H1 (cell line): ENCODE results near the gene DDX49. TPM values are rescaled to one million over a fixed set of nuclear protein-coding genes. Genes with fewer than 3 reads are reported as not detected.

Source experiments
- CTCF ChIA-PET: fragments of 300-600 bp; sonication (Branson Sonifier 250); formaldehyde crosslinking; loops from one replicate; lab custom pipeline; 2021; ENCODE audit not compliant: partially characterized antibody; lab: Charles Lee
- POLR2A ChIA-PET: fragments of 300-600 bp; sonication (Branson Sonifier 250); formaldehyde crosslinking; loops from one replicate; lab custom pipeline; 2021; ENCODE audit warnings: inconsistent platforms; ENCODE audit not compliant: partially characterized antibody; lab: Charles Lee
- DNase-seq, 2 experiments: peaks; one replicate each; pipeline versions ENCODE4 v3.0.0 to v3.0.0-alpha.2; 2010 to 2022; ENCODE audit warnings: low spot score in 2 of 2, low read depth in 1 of 2, mixed read lengths in 1 of 2
- FAIRE-seq: peaks from 2 replicates; lab custom pipeline; 2011; peaks lifted over from hg19 to GRCh38; lab: Jason Lieb, UNC
- H2AFZ ChIP-seq: 2 replicates; pipeline ENCODE4 v1.8.1; 2012; ENCODE audit warnings: low read length, inconsistent platforms
- H2AK5ac ChIP-seq: 2 replicates; pipeline ENCODE4 v1.6.1; 2013; ENCODE audit warnings: low read depth, low read length
- H2BK120ac ChIP-seq: replicated peaks from 2 replicates; pipeline ENCODE3; 2013; ENCODE audit warnings: low read depth, low read length, inconsistent platforms
- H2BK12ac ChIP-seq: 2 replicates; pipeline ENCODE4 v1.6.1; 2013; ENCODE audit warnings: low read depth, low read length
- H2BK15ac ChIP-seq: 2 replicates; pipeline ENCODE4 v1.6.1; 2013; ENCODE audit warnings: low read length
- H2BK20ac ChIP-seq: 2 replicates; pipeline ENCODE4 v1.6.1; 2013; ENCODE audit warnings: low read length
- H2BK5ac ChIP-seq: 2 replicates; pipeline ENCODE4 v1.6.1; 2013; ENCODE audit warnings: low read depth, low read length
- H3K14ac ChIP-seq: 2 replicates; pipeline ENCODE4 v1.6.1; 2013; ENCODE audit warnings: inconsistent platforms; ENCODE audit not compliant: insufficient read length
- H3K18ac ChIP-seq: 2 replicates; pipeline ENCODE4 v1.6.1; 2013; ENCODE audit warnings: low read length; ENCODE audit errors: extremely low read depth
- H3K23ac ChIP-seq: 2 replicates; pipeline ENCODE4 v1.6.1; 2013; ENCODE audit warnings: inconsistent platforms; ENCODE audit not compliant: insufficient read length
- H3K23me2 ChIP-seq: 2 replicates; pipeline ENCODE4 v1.6.1; 2013; ENCODE audit warnings: low read depth, low read length
- H3K27ac ChIP-seq: 2 replicates; pipeline ENCODE4 v1.6.1; 2011; ENCODE audit warnings: low read depth, low read length, inconsistent platforms
- H3K27me3 ChIP-seq, 4 experiments: replicated peaks in 1 of 4; 1 replicate in 1 of 4; 2 replicates in 3 of 4; pipeline versions ENCODE4 v1.6.1 to v1.8.1; 2011 to 2013; ENCODE audit warnings: low read length in 3 of 4, mild to moderate bottlenecking in 3 of 4, inconsistent platforms in 2 of 4, mixed read lengths in 2 of 4, moderate library complexity in 1 of 4; ENCODE audit not compliant: control insufficient read depth in 3 of 4, insufficient read depth in 3 of 4; ENCODE audit errors: extremely low read depth in 1 of 4
- H3K36me3 ChIP-seq, 4 experiments: 2 replicates each; pipeline versions ENCODE4 v1.6.1 to v1.8.1; 2011 to 2013; ENCODE audit warnings: mild to moderate bottlenecking in 4 of 4, low read length in 3 of 4, moderate library complexity in 2 of 4, control low read depth in 1 of 4, inconsistent platforms in 1 of 4; ENCODE audit not compliant: insufficient read depth in 4 of 4, control insufficient read depth in 2 of 4
- H3K4ac ChIP-seq: replicated peaks from 2 replicates; pipeline ENCODE3; 2013; ENCODE audit warnings: low read length, low read depth, mixed read lengths, inconsistent platforms; ENCODE audit not compliant: insufficient read length
- H3K4me1 ChIP-seq, 4 experiments: replicated peaks in 1 of 4; 1 replicate in 1 of 4; 2 replicates in 3 of 4; pipeline versions ENCODE4 v1.6.1 to v1.8.1; 2011 to 2013; ENCODE audit warnings: low read length in 3 of 4, inconsistent platforms in 2 of 4, mixed read lengths in 1 of 4; ENCODE audit not compliant: insufficient read depth in 4 of 4, control insufficient read depth in 3 of 4
- H3K4me2 ChIP-seq, 2 experiments: 2 replicates each; pipeline versions ENCODE4 v1.6.1 to v1.8.1; 2011 to 2013; ENCODE audit warnings: low read depth in 2 of 2, low read length in 2 of 2, control low read depth in 1 of 2, inconsistent platforms in 1 of 2, mild to moderate bottlenecking in 1 of 2; ENCODE audit not compliant: insufficient read depth in 1 of 2
- H3K4me3 ChIP-seq, 4 experiments: fragments of 200-600, 300-600 bp in 1 of 4; sonication (generic), shearing (Covaris generic), sonication (Bioruptor Twin) in 1 of 4; 2 replicates each; pipeline versions ENCODE4 v1.5.1 to v1.8.1; 2011 to 2016; ENCODE audit warnings: low read length in 4 of 4, low read depth in 3 of 4, control low read depth in 2 of 4, inconsistent platforms in 2 of 4, mild to moderate bottlenecking in 2 of 4, mixed read lengths in 1 of 4, moderate library complexity in 1 of 4; ENCODE audit not compliant: insufficient read depth in 2 of 4; ENCODE audit errors: extremely low read depth in 1 of 4
- H3K56ac ChIP-seq: replicated peaks from 2 replicates; pipeline ENCODE3; 2013; ENCODE audit warnings: low read depth, mild to moderate bottlenecking, mixed read lengths, low read length, inconsistent platforms; ENCODE audit not compliant: insufficient read length
- H3K79me1 ChIP-seq: 2 replicates; pipeline ENCODE4 v1.6.1; 2013; ENCODE audit warnings: low read depth, low read length, control low read depth
- H3K79me2 ChIP-seq, 2 experiments: 2 replicates each; pipeline versions ENCODE4 v1.6.1 to v1.8.1; 2012 to 2013; ENCODE audit warnings: low read length in 2 of 2, mild to moderate bottlenecking in 2 of 2, inconsistent platforms in 1 of 2; ENCODE audit not compliant: insufficient read depth in 2 of 2, control insufficient read depth in 1 of 2
- H3K9ac ChIP-seq, 4 experiments: replicated peaks in 1 of 4; 1 replicate in 1 of 4; 2 replicates in 3 of 4; pipeline versions ENCODE4 v1.6.1 to v1.8.1; 2011 to 2013; ENCODE audit warnings: low read depth in 3 of 4, low read length in 3 of 4, control low read depth in 2 of 4, mild to moderate bottlenecking in 2 of 4, moderate library complexity in 2 of 4, inconsistent platforms in 1 of 4; ENCODE audit errors: extremely low read depth in 1 of 4
- H3K9me3 ChIP-seq, 2 experiments: 2 replicates each; pipeline versions ENCODE4 v1.6.1 to v1.8.1; 2012 to 2013; ENCODE audit warnings: mild to moderate bottlenecking in 2 of 2, moderate library complexity in 2 of 2, control low read depth in 1 of 2, inconsistent platforms in 1 of 2, low read depth in 1 of 2, low read length in 1 of 2, mixed read lengths in 1 of 2; ENCODE audit not compliant: insufficient read depth in 2 of 2
- H4K20me1 ChIP-seq, 2 experiments: replicated peaks in 1 of 2; 2 replicates each; pipeline versions ENCODE3 to v1.8.1; 2011 to 2013; ENCODE audit warnings: inconsistent platforms in 2 of 2, low read length in 2 of 2, mild to moderate bottlenecking in 1 of 2; ENCODE audit not compliant: insufficient read depth in 2 of 2, control insufficient read depth in 1 of 2
- H4K5ac ChIP-seq: 2 replicates; pipeline ENCODE4 v1.6.1; 2013; ENCODE audit warnings: low read length, low read depth, mixed read lengths, inconsistent platforms; ENCODE audit not compliant: insufficient read length
- H4K8ac ChIP-seq: 2 replicates; pipeline ENCODE4 v1.8.0; 2013; ENCODE audit warnings: mild to moderate bottlenecking, moderate library complexity, low read length, inconsistent platforms; ENCODE audit not compliant: insufficient read depth; ENCODE audit errors: extremely low read depth
- H4K91ac ChIP-seq: replicated peaks from 2 replicates; pipeline ENCODE3; 2013; ENCODE audit warnings: low read length, mixed read lengths, inconsistent platforms; ENCODE audit not compliant: insufficient read length
- ASH2L ChIP-seq: fragments of 200-600, 300-600 bp; sonication (generic); IDR thresholded peaks from one replicate; pipeline ENCODE4 v1.7.1; 2017; ENCODE audit warnings: low read length
- CHD1 ChIP-seq: IDR thresholded peaks from 2 replicates; pipeline ENCODE4 v1.6.1; 2012; ENCODE audit warnings: low read depth, low read length, improper control_type of control experiment
- JUND ChIP-seq: IDR thresholded peaks from 2 replicates; pipeline ENCODE4 v1.6.1; 2011; ENCODE audit warnings: mild to moderate bottlenecking, improper control_type of control experiment, low read length
- RXRA ChIP-seq: IDR thresholded peaks from 2 replicates; pipeline ENCODE4 v1.6.1; 2011; ENCODE audit warnings: low read depth, mild to moderate bottlenecking, low read length, moderate library complexity; ENCODE audit not compliant: insufficient read depth
- SAP30 ChIP-seq: fragments of 300-600 bp; sonication (generic); IDR thresholded peaks from 2 replicates; pipeline ENCODE4 v1.7.1; 2012; ENCODE audit warnings: low read length, moderate library complexity, mild to moderate bottlenecking, inconsistent platforms; ENCODE audit not compliant: insufficient read depth, insufficient replicate concordance
- TAF7 ChIP-seq: optimal IDR thresholded peaks from 2 replicates; pipeline ENCODE3; 2011; ENCODE audit warnings: low read depth, mild to moderate bottlenecking, inconsistent platforms, low read length, moderate library complexity, borderline replicate concordance
- YY1 ChIP-seq: IDR thresholded peaks from 2 replicates; pipeline ENCODE4 v1.6.1; 2011; ENCODE audit warnings: low read depth, mild to moderate bottlenecking, low read length
- WGBS, 2 experiments: shearing (Covaris generic) in 1 of 2; methylation state at CpG; one replicate each; pipeline versions ENCODE4 v1.1.6 to v1.1.7; 2013 to 2015; ENCODE audit warnings: low lambda C conversion rate in 2 of 2, mixed read lengths in 2 of 2, inconsistent platforms in 1 of 2, low coverage in 1 of 2, missing lambda C conversion rate in 1 of 2; ENCODE audit not compliant: insufficient replicate concordance in 2 of 2, insufficient coverage in 1 of 2, insufficient read length in 1 of 2; ENCODE audit errors: extremely low coverage in 1 of 2, missing lambda C conversion rate in 1 of 2; 5-methylcytosine and 5-hydroxymethylcytosine counted together
- polyA plus RNA-seq, 7 experiments: library from polyadenylated mRNA; depleted of rRNA in 3 of 7; stranded (reverse) in 5 of 7; unstranded in 2 of 7; fragments of >200 nt in 5 of 7; fragments of 200-250 nt in 2 of 7; gene quantifications; 1 replicate in 5 of 7; 2 replicates in 1 of 7; 4 replicates in 1 of 7; pipeline versions ENCODE4 v1.2.1 to v1.2.3, GENCODE V29; 2011 to 2013; ENCODE audit warnings: missing spikeins in 2 of 7, mixed read lengths in 2 of 7
- total RNA-seq: library from RNA; stranded (reverse); fragmentation: NEBNext Ultra II Directional; extraction: Animal tissue kit (Norgen Biotek cat#: 25700); gene quantifications from 2 replicates; pipeline ENCODE4 v1.2.1, GENCODE V29; 2021

The DDX49 gene
- total and polyA plus RNA-seq, 2 of the 8 experiments (the other 6 are each of a cell fraction or from before 2014, with no cell fraction given), result 41.3 to 46.5 TPM

DNA sequence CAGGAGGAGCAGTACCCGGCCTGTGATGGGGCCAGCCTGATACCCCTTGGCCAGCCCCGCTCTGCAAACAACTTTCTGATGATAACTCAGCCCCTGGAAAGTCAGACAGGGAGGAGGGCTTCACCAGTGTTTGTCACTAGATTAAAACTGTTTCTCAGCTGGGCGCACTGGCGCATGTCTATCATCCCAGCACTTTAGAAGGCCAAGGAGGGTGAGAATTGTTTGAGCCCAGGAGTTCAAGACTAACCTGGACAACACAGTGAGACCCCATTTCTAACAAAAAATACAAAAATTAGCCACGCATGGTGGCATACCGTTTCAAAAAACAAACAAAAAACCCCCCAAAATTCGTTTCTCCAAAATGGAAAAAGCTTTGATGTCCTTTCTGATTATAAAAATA lies 18.0 kb upstream of the DDX49 start:
- Histone ChIP-seq H3K23me2 (no peaks in the 10 kb centered on the region), H3K14ac (no peak overlapping the region), H3K27ac (no peak overlapping the region), H2BK20ac (no peak overlapping the region), H2BK15ac (no peak overlapping the region), H3K18ac (no peak overlapping the region), H4K20me1 (peaks cover 5 to 11% of the 10 kb centered on the region in 2 experiments), H3K9ac (no peak overlapping the region), H3K79me1 (no peaks in the 10 kb centered on the region), H4K5ac (no peak overlapping the region), H2BK12ac (no peak overlapping the region), H3K79me2 (no peaks in the 10 kb centered on the region), H2AFZ (no peak overlapping the region), H2BK120ac (no peak overlapping the region), H2AK5ac (no peak overlapping the region), H3K36me3 (peaks cover 0 to 11% (median 0%) of the 10 kb centered on the region in 4 experiments; a peak in 3 of 8 replicates), H3K9me3 (no peaks in the 10 kb centered on the region), H2BK5ac (no peak overlapping the region), H3K23ac (no peak overlapping the region), H3K56ac (no peak overlapping the region), H3K4me2 (no peak overlapping the region), H4K8ac (no peak overlapping the region), H3K4me1 (peaks cover 0 to 5% (median 0%) of the 10 kb centered on the region in 4 experiments; a peak in 1 of 7 replicates), H3K4me3 (no peak overlapping the region), H3K4ac (no peak overlapping the region), H4K91ac (no peak overlapping the region), H3K27me3 (peaks cover 0 to 8% (median 6%) of the 10 kb centered on the region in 4 experiments; a peak in 4 of 7 replicates)
- 87% methylated on average over 7 of the region's 7 CpGs; no CpG with 5 or more reads in 1 of the 2 experiments for WGBS, 2 experiments
- DNase-seq (no peak), FAIRE-seq (no peak)
- POLR2A ChIA-PET, result interaction anchor here (0.6 to 1.0 kb wide), 2 partner anchors 22 to 100 kb away, joined by 3 read pairs; no protein-coding TSS in a partner anchor
- CTCF ChIA-PET, result interaction anchor here (0.9 to 7.8 kb wide), 4 partner anchors 8 to 35 kb away, joined by 3 to 34 read pairs (median 3); partner anchors contain the start of genes COPE and DDX49
- TF ChIP-seq JUND (no peak), YY1 (no peak), ASH2L (no peak), SAP30 (no peak), TAF7 (no peak), RXRA (no peak), CHD1 (no peak)
